ENCODE data around the gene UMODL1.
"Not testable (repeated sequence)": the region's sequence is repeated elsewhere in the genome, so short reads cannot be mapped to it uniquely, and the experiment has no call there.

The UMODL1 gene

DNA sequence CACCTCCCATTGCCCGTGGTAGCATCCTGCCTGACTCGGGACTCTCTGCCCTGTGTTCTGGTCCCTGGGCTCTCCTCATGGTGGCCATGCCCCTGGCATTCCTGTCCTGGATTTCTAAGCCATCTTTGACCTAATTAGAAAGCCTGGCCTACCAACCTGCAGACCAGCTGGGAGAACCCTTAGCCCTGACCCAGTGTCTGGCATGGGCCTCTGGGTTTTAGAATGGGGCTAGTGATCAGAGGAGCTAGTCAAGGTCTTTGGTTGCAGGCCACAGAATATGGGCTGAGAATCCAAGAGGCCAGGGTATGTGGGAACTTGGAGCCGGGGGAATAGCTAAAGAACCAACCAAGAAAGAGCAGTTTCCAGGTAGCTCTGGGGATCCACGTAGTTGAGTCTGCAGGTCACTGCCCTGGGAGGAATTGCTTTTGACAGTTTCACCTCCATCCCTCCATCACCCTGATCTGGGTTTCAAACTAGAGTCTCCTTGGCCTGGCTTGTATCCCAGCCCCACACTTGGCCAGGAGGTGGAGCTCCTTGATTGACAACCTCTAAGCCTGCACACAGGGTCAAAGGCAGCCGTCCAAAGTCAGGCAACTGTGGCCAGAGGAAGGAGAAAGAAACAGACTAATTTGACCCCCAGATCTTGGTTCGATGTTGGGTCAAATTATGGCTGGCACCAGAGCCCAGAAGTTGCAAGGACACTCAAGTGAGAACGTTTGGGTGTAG, 93.1 kb downstream of the UMODL1 start:
- FAIRE-seq = peak; percentile 97
- DNase-seq (ENCODE audit: insufficient read length) = peak; percentile 60

DNA sequence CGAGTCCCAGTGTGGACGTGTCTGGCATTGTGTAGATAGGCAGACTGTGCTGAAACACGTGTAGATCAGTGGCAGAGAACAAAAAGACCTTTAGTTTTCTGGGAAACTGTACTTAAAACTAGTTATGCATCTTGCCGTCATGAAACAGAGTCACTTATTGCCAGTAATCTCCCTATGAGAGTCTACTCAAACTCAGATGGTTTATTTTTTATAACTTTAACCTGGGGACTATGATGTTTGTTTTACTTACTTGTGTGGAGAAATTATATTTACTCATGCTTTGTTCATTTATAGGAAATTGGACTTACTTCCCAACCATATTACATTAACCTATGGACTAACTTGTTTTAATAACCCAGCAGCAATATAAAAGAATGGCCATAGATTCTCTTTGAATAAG, 93.7 kb downstream of the UMODL1 start:
- FAIRE-seq (no peak), DNase-seq (ENCODE audit: insufficient read length) (no peak)
- no peak for TF ChIP-seq TAF1 (IDR thresholded peaks at IDR 0.05; ENCODE audit: borderline replicate concordance, low read depth, low read length)
- no peak for TF ChIP-seq POLR2AphosphoS5 (IDR thresholded peaks at IDR 0.05; ENCODE audit: low read depth, low read length)
- no peak for TF ChIP-seq POLR2A (IDR thresholded peaks at IDR 0.05; ENCODE audit: low read depth, low read length)

More for the DNA sequence above, 93.1 kb downstream of the UMODL1 start:
- TF ChIP-seq TAF1 (IDR thresholded peaks at IDR 0.05; ENCODE audit: borderline replicate concordance, low read depth, low read length) (no peak), POLR2AphosphoS5 (IDR thresholded peaks at IDR 0.05; ENCODE audit: low read depth, low read length) (no peak), POLR2A (IDR thresholded peaks at IDR 0.05; ENCODE audit: low read depth, low read length) (no peak)

DNA sequence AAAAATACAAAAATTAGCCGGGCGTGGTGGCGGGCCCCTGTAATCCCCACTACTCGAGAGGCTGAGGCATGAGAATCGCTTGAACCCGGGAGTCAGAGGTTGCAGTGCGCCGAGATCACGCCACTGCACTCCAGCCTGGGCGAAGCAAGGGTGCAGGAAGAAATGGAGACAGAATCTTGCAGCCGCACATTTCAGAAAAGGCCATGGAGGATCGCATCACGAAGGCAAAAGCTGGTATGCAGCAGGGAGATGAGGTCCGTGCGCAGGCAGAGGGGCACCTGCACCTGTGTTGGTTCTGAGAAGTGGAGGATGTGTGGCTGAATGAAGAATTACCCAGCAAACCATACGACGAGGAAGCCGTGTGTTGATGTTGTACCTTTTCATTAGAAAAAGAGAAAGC, 94.8 kb downstream of the UMODL1 start:
- TF ChIP-seq POLR2A (IDR thresholded peaks at IDR 0.05; ENCODE audit: low read depth, low read length) (no peak), TAF1 (IDR thresholded peaks at IDR 0.05; ENCODE audit: borderline replicate concordance, low read depth, low read length) (no peak), POLR2AphosphoS5 (IDR thresholded peaks at IDR 0.05; ENCODE audit: low read depth, low read length) (no peak)
- FAIRE-seq = no peak
- no peak for DNase-seq (ENCODE audit: insufficient read length)

DNA sequence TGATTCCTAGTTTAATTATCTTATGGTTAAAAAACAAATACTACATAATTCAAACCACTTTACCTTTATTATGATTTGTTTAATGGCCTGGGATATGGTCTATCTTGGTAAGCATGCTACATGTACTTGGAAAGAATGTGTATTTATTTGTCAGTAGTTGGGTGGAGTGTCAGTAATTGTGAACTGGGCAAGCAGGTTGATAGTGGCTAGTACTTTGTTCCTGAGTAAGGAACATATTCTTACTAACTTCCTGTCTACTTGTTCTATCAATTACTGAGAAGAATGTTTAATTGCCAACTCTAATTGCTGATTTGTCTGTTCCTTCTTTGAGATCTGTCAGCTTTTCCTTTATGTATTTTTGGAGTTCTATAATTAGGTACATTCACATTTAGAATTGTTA, 98.6 kb downstream of the UMODL1 start:
- FAIRE-seq (no peak), DNase-seq (ENCODE audit: insufficient read length) (no peak)
- no peak for TF ChIP-seq TAF1 (IDR thresholded peaks at IDR 0.05; ENCODE audit: borderline replicate concordance, low read depth, low read length)
- TF ChIP-seq POLR2AphosphoS5 (IDR thresholded peaks at IDR 0.05; ENCODE audit: low read depth, low read length) = no peak
- no peak for TF ChIP-seq POLR2A (IDR thresholded peaks at IDR 0.05; ENCODE audit: low read depth, low read length)

DNA sequence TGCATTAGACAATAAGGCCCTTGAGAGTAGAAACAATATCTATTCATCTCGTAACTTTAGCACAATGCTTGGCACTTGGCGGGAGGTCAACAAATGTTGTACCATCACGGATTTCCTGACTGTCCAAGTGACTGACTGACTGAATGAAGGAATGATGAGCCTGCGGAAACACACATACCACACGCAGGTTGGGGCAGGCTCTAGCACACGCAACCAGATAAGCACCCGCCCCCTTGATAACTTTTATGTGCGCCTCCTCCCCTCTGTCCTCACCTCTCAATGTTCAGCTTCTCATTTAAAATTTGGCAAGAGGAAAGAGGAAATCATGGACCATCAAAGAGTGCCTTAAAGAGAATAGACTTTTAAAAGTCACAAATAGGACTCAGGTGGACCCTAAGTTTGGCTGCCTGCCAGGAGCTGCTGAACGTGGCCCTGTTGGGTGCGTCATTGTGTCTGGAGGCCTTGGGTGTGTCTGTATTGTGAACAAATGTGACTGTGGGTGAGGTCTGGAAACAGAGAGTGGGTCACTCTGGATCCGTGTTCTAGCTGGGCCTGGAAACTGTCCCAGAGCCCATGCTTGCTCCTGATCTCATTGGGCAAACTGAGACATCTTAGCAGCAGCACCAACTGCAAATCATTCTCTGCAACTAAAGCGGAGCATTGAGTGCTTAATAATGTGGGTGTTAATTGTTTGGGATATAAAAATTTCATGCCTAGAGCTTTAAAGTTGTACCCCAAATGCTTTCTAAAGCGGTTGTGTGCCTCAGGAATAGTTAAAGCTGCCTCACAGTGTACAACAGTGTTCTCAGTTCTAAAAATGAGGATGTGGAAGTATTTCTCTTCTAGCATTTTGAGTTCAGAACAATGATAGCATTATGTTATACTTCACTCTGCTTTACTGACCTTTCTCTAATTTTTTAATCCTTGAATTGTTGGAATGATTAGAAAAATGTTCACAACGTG, 100.3 kb downstream of the UMODL1 start:
- TF ChIP-seq POLR2A (IDR thresholded peaks at IDR 0.05; ENCODE audit: low read depth, low read length) (no peak), POLR2AphosphoS5 (IDR thresholded peaks at IDR 0.05; ENCODE audit: low read depth, low read length) (no peak), TAF1 (IDR thresholded peaks at IDR 0.05; ENCODE audit: borderline replicate concordance, low read depth, low read length) (no peak)
- peak; percentile 5 for FAIRE-seq
- DNase-seq (ENCODE audit: insufficient read length) = no peak

DNA sequence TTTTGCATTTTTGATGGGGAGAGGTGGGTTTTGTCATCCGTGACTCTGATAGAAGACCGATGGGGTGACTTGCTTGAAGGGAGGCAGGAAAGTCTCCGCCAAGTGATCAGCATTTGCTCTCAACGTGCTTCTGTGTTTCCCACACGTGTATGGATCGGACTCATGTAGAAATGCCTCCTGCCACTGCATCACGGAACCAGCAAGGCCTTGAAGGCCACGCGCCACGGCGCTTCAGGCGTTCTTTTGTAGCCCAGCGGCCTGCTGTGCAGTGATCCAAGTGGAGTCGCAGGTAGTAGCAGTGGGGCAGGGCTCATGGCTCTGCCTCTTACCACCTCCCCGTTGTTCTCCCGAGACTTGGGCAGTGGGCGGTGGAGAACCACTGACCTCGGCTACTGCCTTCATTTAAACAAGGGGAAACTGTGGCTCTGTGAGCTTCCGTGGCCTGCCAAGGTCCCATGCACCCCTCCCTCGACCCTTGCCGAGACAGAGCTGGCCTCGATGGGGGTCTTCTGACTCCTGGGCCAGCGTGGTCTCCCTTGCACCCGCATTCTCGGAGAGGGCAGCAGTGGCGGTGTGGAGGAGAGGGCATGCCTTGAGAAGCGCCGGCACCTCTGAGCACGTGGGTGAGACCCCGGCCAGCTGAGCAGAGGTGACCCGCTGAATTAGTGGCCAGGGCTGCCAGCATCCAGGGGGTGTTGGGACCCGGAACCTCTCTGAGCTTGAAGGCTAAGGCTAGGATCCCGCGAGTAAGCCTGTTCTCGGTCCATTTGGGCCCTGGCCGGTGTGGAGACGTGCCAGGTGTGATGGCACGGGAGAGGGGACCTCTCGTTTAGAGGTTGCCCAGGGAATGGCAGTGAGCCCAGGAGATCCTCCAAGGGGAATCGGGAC, 101.7 kb downstream of the UMODL1 start:
- TF ChIP-seq POLR2A (IDR thresholded peaks at IDR 0.05; ENCODE audit: low read depth, low read length) = no peak
- TF ChIP-seq TAF1 (IDR thresholded peaks at IDR 0.05; ENCODE audit: borderline replicate concordance, low read depth, low read length) = no peak
- no peak for TF ChIP-seq POLR2AphosphoS5 (IDR thresholded peaks at IDR 0.05; ENCODE audit: low read depth, low read length)
- FAIRE-seq (no peak), DNase-seq (ENCODE audit: insufficient read length) (no peak)

DNA sequence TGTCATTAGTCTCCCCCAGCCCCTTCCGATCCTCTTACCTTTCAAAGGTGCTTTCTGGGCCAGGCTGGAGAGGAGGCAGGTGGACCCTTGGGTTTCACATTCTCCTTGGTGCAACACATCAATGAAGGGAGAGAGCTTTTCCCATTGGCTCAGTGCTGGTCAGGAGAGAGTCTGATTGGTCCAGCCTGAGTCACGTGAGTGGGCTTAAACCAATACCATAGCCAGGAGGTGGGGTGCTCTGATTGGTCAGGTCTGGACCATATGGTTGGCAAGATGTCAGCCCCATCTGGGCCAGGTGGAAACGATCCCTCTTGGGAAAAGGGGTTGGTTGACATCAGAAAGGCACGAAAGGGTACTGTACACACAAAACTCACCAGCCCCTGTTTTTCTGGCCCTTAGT, 103.1 kb downstream of the UMODL1 start:
- DNase-seq (ENCODE audit: insufficient read length) = no peak
- no peak for TF ChIP-seq TAF1 (IDR thresholded peaks at IDR 0.05; ENCODE audit: borderline replicate concordance, low read depth, low read length)
- TF ChIP-seq POLR2A (IDR thresholded peaks at IDR 0.05; ENCODE audit: low read depth, low read length) = no peak
- no peak for TF ChIP-seq POLR2AphosphoS5 (IDR thresholded peaks at IDR 0.05; ENCODE audit: low read depth, low read length)
- FAIRE-seq = no peak

DNA sequence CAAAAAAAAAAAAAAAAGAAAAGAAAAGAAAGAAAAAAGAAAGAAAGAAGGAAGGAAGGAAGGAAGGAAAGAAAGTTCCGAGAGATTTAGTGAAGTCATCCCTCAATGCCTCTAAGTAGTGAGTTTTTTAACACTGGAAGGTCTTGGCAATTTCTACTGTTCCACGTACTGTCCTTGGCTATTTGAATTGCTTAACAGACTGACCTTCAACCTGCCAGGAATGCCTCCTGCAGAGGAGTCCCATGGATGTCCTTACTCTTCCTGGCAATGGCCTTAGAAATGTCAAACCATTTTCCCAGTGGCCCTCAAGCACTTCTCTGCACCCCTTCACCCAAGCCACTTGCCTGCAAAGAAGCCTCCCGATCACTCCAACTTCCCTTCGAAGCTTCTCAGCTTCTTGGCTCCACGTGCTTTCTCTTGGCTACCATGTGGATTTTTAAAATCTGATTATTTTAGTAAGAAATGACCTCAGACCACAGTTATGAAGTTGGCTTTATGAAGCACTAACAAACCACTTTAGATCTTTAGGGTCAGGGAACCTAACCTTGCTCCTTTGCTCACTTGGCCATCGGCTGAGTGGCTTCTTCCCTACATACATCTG, 104.1 kb downstream of the UMODL1 start:
- DNase-seq (ENCODE audit: insufficient read length) (no peak), FAIRE-seq (no peak)
- TF ChIP-seq POLR2AphosphoS5 (IDR thresholded peaks at IDR 0.05; ENCODE audit: low read depth, low read length) (no peak), POLR2A (IDR thresholded peaks at IDR 0.05; ENCODE audit: low read depth, low read length) (no peak), TAF1 (IDR thresholded peaks at IDR 0.05; ENCODE audit: borderline replicate concordance, low read depth, low read length) (no peak)

DNA sequence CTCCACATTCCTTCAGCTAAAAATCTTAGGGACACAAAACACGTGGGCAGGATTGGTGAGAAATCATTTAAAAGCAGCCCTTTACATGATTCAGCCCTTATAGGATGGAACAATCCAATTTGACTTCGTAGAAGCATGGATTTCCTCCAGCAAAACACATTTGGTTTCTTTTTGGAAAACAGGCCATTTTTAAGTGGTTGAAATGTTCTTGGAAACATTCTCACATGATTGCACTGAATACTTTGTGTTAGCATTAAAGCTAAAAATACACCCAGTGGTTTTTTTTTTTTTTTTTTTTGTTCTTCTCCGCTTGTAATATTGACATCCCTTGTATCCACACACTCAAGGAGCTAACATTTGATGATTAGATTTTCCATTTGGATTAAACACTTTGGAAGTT, 105.7 kb downstream of the UMODL1 start:
- FAIRE-seq (no peak), DNase-seq (ENCODE audit: insufficient read length) (no peak)
- no peak for TF ChIP-seq POLR2AphosphoS5 (IDR thresholded peaks at IDR 0.05; ENCODE audit: low read depth, low read length)
- no peak for TF ChIP-seq POLR2A (IDR thresholded peaks at IDR 0.05; ENCODE audit: low read depth, low read length)
- TF ChIP-seq TAF1 (IDR thresholded peaks at IDR 0.05; ENCODE audit: borderline replicate concordance, low read depth, low read length) = no peak

DNA sequence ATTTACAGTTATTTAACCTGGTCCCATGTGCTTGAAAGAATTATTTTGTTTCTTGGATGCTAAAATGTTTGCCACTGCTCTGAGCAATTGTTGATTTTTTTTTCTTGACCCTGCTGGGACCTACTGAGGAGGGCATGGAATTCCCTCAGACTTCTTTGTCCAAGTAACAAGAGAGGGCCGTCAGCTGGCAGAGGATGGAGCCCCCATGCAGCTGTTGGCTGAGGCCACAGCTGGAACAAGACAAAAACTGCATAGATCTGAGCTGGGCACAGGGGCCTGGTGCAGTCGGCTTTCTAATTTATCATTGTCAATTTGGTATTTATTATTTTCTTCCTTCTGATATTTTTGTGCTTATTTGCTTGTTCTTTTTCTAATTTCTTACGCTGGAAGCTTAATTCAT, 108.2 kb downstream of the UMODL1 start:
- TF ChIP-seq POLR2A (IDR thresholded peaks at IDR 0.05; ENCODE audit: low read depth, low read length) (no peak), TAF1 (IDR thresholded peaks at IDR 0.05; ENCODE audit: borderline replicate concordance, low read depth, low read length) (no peak), POLR2AphosphoS5 (IDR thresholded peaks at IDR 0.05; ENCODE audit: low read depth, low read length) (no peak)
- FAIRE-seq (no peak), DNase-seq (ENCODE audit: insufficient read length) (no peak)

DNA sequence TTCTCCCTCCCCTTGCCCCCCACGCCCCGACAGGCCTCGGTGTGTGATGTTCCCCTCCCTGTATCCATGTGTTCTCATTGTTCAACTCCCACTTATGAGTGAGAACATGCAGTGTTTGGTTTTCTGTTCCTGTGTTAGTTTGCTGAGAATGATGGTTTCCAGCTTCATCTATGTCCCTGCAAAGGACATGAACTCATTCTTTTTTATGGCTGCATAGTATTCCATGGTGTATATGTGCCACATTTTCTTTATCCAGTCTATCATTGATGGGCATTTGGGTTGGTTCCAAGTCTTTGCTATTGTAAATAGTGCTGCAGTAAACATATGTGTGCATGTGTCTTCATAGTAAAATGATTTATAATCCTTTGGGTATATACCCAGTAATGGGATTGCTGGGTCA, 108.9 kb downstream of the UMODL1 start:
- DNase-seq (ENCODE audit: insufficient read length); FAIRE-seq: not testable (repeated sequence)

All from GM12892 (cell line).